H1 (cell line): ENCODE results near the gene TSPAN17. TPM values are rescaled to one million over a fixed set of nuclear protein-coding genes. Genes with fewer than 3 reads are reported as not detected.

Source experiments
- CTCF ChIA-PET: fragments of 300-600 bp; sonication (Branson Sonifier 250); formaldehyde crosslinking; loops from one replicate; lab custom pipeline; 2021; ENCODE audit not compliant: partially characterized antibody; lab: Charles Lee
- POLR2A ChIA-PET: fragments of 300-600 bp; sonication (Branson Sonifier 250); formaldehyde crosslinking; loops from one replicate; lab custom pipeline; 2021; ENCODE audit warnings: inconsistent platforms; ENCODE audit not compliant: partially characterized antibody; lab: Charles Lee
- DNase-seq, 2 experiments: peaks; one replicate each; pipeline versions ENCODE4 v3.0.0 to v3.0.0-alpha.2; 2010 to 2022; ENCODE audit warnings: low spot score in 2 of 2, low read depth in 1 of 2, mixed read lengths in 1 of 2
- FAIRE-seq: peaks from 2 replicates; lab custom pipeline; 2011; peaks lifted over from hg19 to GRCh38; lab: Jason Lieb, UNC
- H2AFZ ChIP-seq: 2 replicates; pipeline ENCODE4 v1.8.1; 2012; ENCODE audit warnings: low read length, inconsistent platforms
- H2AK5ac ChIP-seq: 2 replicates; pipeline ENCODE4 v1.6.1; 2013; ENCODE audit warnings: low read depth, low read length
- H2BK120ac ChIP-seq: replicated peaks from 2 replicates; pipeline ENCODE3; 2013; ENCODE audit warnings: low read depth, low read length, inconsistent platforms
- H2BK12ac ChIP-seq: 2 replicates; pipeline ENCODE4 v1.6.1; 2013; ENCODE audit warnings: low read depth, low read length
- H2BK15ac ChIP-seq: 2 replicates; pipeline ENCODE4 v1.6.1; 2013; ENCODE audit warnings: low read length
- H2BK20ac ChIP-seq: 2 replicates; pipeline ENCODE4 v1.6.1; 2013; ENCODE audit warnings: low read length
- H2BK5ac ChIP-seq: 2 replicates; pipeline ENCODE4 v1.6.1; 2013; ENCODE audit warnings: low read depth, low read length
- H3K14ac ChIP-seq: 2 replicates; pipeline ENCODE4 v1.6.1; 2013; ENCODE audit warnings: inconsistent platforms; ENCODE audit not compliant: insufficient read length
- H3K18ac ChIP-seq: 2 replicates; pipeline ENCODE4 v1.6.1; 2013; ENCODE audit warnings: low read length; ENCODE audit errors: extremely low read depth
- H3K23ac ChIP-seq: 2 replicates; pipeline ENCODE4 v1.6.1; 2013; ENCODE audit warnings: inconsistent platforms; ENCODE audit not compliant: insufficient read length
- H3K23me2 ChIP-seq: 2 replicates; pipeline ENCODE4 v1.6.1; 2013; ENCODE audit warnings: low read depth, low read length
- H3K27ac ChIP-seq: 2 replicates; pipeline ENCODE4 v1.6.1; 2011; ENCODE audit warnings: low read depth, low read length, inconsistent platforms
- H3K27me3 ChIP-seq, 4 experiments: replicated peaks in 1 of 4; 1 replicate in 1 of 4; 2 replicates in 3 of 4; pipeline versions ENCODE4 v1.6.1 to v1.8.1; 2011 to 2013; ENCODE audit warnings: low read length in 3 of 4, mild to moderate bottlenecking in 3 of 4, inconsistent platforms in 2 of 4, mixed read lengths in 2 of 4, moderate library complexity in 1 of 4; ENCODE audit not compliant: control insufficient read depth in 3 of 4, insufficient read depth in 3 of 4; ENCODE audit errors: extremely low read depth in 1 of 4
- H3K36me3 ChIP-seq, 4 experiments: 2 replicates each; pipeline versions ENCODE4 v1.6.1 to v1.8.1; 2011 to 2013; ENCODE audit warnings: mild to moderate bottlenecking in 4 of 4, low read length in 3 of 4, moderate library complexity in 2 of 4, control low read depth in 1 of 4, inconsistent platforms in 1 of 4; ENCODE audit not compliant: insufficient read depth in 4 of 4, control insufficient read depth in 2 of 4
- H3K4ac ChIP-seq: replicated peaks from 2 replicates; pipeline ENCODE3; 2013; ENCODE audit warnings: low read length, low read depth, mixed read lengths, inconsistent platforms; ENCODE audit not compliant: insufficient read length
- H3K4me1 ChIP-seq, 4 experiments: replicated peaks in 1 of 4; 1 replicate in 1 of 4; 2 replicates in 3 of 4; pipeline versions ENCODE4 v1.6.1 to v1.8.1; 2011 to 2013; ENCODE audit warnings: low read length in 3 of 4, inconsistent platforms in 2 of 4, mixed read lengths in 1 of 4; ENCODE audit not compliant: insufficient read depth in 4 of 4, control insufficient read depth in 3 of 4
- H3K4me2 ChIP-seq, 2 experiments: 2 replicates each; pipeline versions ENCODE4 v1.6.1 to v1.8.1; 2011 to 2013; ENCODE audit warnings: low read depth in 2 of 2, low read length in 2 of 2, control low read depth in 1 of 2, inconsistent platforms in 1 of 2, mild to moderate bottlenecking in 1 of 2; ENCODE audit not compliant: insufficient read depth in 1 of 2
- H3K4me3 ChIP-seq, 4 experiments: fragments of 200-600, 300-600 bp in 1 of 4; sonication (generic), shearing (Covaris generic), sonication (Bioruptor Twin) in 1 of 4; 2 replicates each; pipeline versions ENCODE4 v1.5.1 to v1.8.1; 2011 to 2016; ENCODE audit warnings: low read length in 4 of 4, low read depth in 3 of 4, control low read depth in 2 of 4, inconsistent platforms in 2 of 4, mild to moderate bottlenecking in 2 of 4, mixed read lengths in 1 of 4, moderate library complexity in 1 of 4; ENCODE audit not compliant: insufficient read depth in 2 of 4; ENCODE audit errors: extremely low read depth in 1 of 4
- H3K56ac ChIP-seq: replicated peaks from 2 replicates; pipeline ENCODE3; 2013; ENCODE audit warnings: low read depth, mild to moderate bottlenecking, mixed read lengths, low read length, inconsistent platforms; ENCODE audit not compliant: insufficient read length
- H3K79me1 ChIP-seq: 2 replicates; pipeline ENCODE4 v1.6.1; 2013; ENCODE audit warnings: low read depth, low read length, control low read depth
- H3K79me2 ChIP-seq, 2 experiments: 2 replicates each; pipeline versions ENCODE4 v1.6.1 to v1.8.1; 2012 to 2013; ENCODE audit warnings: low read length in 2 of 2, mild to moderate bottlenecking in 2 of 2, inconsistent platforms in 1 of 2; ENCODE audit not compliant: insufficient read depth in 2 of 2, control insufficient read depth in 1 of 2
- H3K9ac ChIP-seq, 4 experiments: replicated peaks in 1 of 4; 1 replicate in 1 of 4; 2 replicates in 3 of 4; pipeline versions ENCODE4 v1.6.1 to v1.8.1; 2011 to 2013; ENCODE audit warnings: low read depth in 3 of 4, low read length in 3 of 4, control low read depth in 2 of 4, mild to moderate bottlenecking in 2 of 4, moderate library complexity in 2 of 4, inconsistent platforms in 1 of 4; ENCODE audit errors: extremely low read depth in 1 of 4
- H3K9me3 ChIP-seq, 2 experiments: 2 replicates each; pipeline versions ENCODE4 v1.6.1 to v1.8.1; 2012 to 2013; ENCODE audit warnings: mild to moderate bottlenecking in 2 of 2, moderate library complexity in 2 of 2, control low read depth in 1 of 2, inconsistent platforms in 1 of 2, low read depth in 1 of 2, low read length in 1 of 2, mixed read lengths in 1 of 2; ENCODE audit not compliant: insufficient read depth in 2 of 2
- H4K20me1 ChIP-seq, 2 experiments: replicated peaks in 1 of 2; 2 replicates each; pipeline versions ENCODE3 to v1.8.1; 2011 to 2013; ENCODE audit warnings: inconsistent platforms in 2 of 2, low read length in 2 of 2, mild to moderate bottlenecking in 1 of 2; ENCODE audit not compliant: insufficient read depth in 2 of 2, control insufficient read depth in 1 of 2
- H4K5ac ChIP-seq: 2 replicates; pipeline ENCODE4 v1.6.1; 2013; ENCODE audit warnings: low read length, low read depth, mixed read lengths, inconsistent platforms; ENCODE audit not compliant: insufficient read length
- H4K8ac ChIP-seq: 2 replicates; pipeline ENCODE4 v1.8.0; 2013; ENCODE audit warnings: mild to moderate bottlenecking, moderate library complexity, low read length, inconsistent platforms; ENCODE audit not compliant: insufficient read depth; ENCODE audit errors: extremely low read depth
- H4K91ac ChIP-seq: replicated peaks from 2 replicates; pipeline ENCODE3; 2013; ENCODE audit warnings: low read length, mixed read lengths, inconsistent platforms; ENCODE audit not compliant: insufficient read length
- CHD2 ChIP-seq: IDR thresholded peaks from 2 replicates; pipeline ENCODE4 v1.6.1; 2012; ENCODE audit warnings: low read length, improper control_type of control experiment
- POU5F1 ChIP-seq: IDR thresholded peaks from 2 replicates; pipeline ENCODE4 v1.6.1; 2011; ENCODE audit warnings: low read depth, mild to moderate bottlenecking, low read length, moderate library complexity
- RBBP5 ChIP-seq: IDR thresholded peaks from 2 replicates; pipeline ENCODE4 v1.7.1; 2012; ENCODE audit warnings: low read depth, mild to moderate bottlenecking, inconsistent platforms, low read length, moderate library complexity, borderline replicate concordance
- SIN3A ChIP-seq, 2 experiments: IDR thresholded peaks in 1 of 2; conservative IDR thresholded peaks in 1 of 2; 2 replicates each; pipeline ENCODE4 v1.6.1; 2011 to 2012; ENCODE audit warnings: low read length in 2 of 2, improper control_type of control experiment in 1 of 2, low read depth in 1 of 2, mild to moderate bottlenecking in 1 of 2
- whole genome bisulfite sequencing, 2 experiments: shearing (Covaris generic) in 1 of 2; methylation state at CpG; one replicate each; pipeline versions ENCODE4 v1.1.6 to v1.1.7; 2013 to 2015; ENCODE audit warnings: low lambda C conversion rate in 2 of 2, mixed read lengths in 2 of 2, inconsistent platforms in 1 of 2, low coverage in 1 of 2, missing lambda C conversion rate in 1 of 2; ENCODE audit not compliant: insufficient replicate concordance in 2 of 2, insufficient coverage in 1 of 2, insufficient read length in 1 of 2; ENCODE audit errors: extremely low coverage in 1 of 2, missing lambda C conversion rate in 1 of 2; 5-methylcytosine and 5-hydroxymethylcytosine counted together
- polyA plus RNA-seq, 7 experiments: library from polyadenylated mRNA; depleted of rRNA in 3 of 7; stranded (reverse) in 5 of 7; unstranded in 2 of 7; fragments of >200 nt in 5 of 7; fragments of 200-250 nt in 2 of 7; gene quantifications; 1 replicate in 5 of 7; 2 replicates in 1 of 7; 4 replicates in 1 of 7; pipeline versions ENCODE4 v1.2.1 to v1.2.3, GENCODE V29; 2011 to 2013; ENCODE audit warnings: missing spikeins in 2 of 7, mixed read lengths in 2 of 7
- total RNA-seq: library from RNA; stranded (reverse); fragmentation: NEBNext Ultra II Directional; extraction: Animal tissue kit (Norgen Biotek cat#: 25700); gene quantifications from 2 replicates; pipeline ENCODE4 v1.2.1, GENCODE V29; 2021
- TF ChIP-seq, protein P1 (sequence below), 3 experiments: IDR thresholded peaks; 1 replicate in 2 of 3; 2 replicates in 1 of 3; pipeline versions ENCODE4 v1.5.1 to v1.6.1; 2011; ENCODE audit warnings: low read length in 3 of 3, mild to moderate bottlenecking in 3 of 3, inconsistent platforms in 2 of 3, low read depth in 1 of 3, moderate library complexity in 1 of 3; ENCODE audit not compliant: insufficient read depth in 1 of 3; ENCODE audit errors: control extremely low read depth in 1 of 3
- TF ChIP-seq, protein P2 (sequence below): IDR thresholded peaks from 2 replicates; pipeline ENCODE4 v1.6.1; 2012; ENCODE audit warnings: inconsistent platforms

The TSPAN17 gene
- total and polyA plus RNA-seq, 2 of the 8 experiments (the other 6 are each of a cell fraction or from before 2014, with no cell fraction given): 41.5 to 53.7 TPM

DNA sequence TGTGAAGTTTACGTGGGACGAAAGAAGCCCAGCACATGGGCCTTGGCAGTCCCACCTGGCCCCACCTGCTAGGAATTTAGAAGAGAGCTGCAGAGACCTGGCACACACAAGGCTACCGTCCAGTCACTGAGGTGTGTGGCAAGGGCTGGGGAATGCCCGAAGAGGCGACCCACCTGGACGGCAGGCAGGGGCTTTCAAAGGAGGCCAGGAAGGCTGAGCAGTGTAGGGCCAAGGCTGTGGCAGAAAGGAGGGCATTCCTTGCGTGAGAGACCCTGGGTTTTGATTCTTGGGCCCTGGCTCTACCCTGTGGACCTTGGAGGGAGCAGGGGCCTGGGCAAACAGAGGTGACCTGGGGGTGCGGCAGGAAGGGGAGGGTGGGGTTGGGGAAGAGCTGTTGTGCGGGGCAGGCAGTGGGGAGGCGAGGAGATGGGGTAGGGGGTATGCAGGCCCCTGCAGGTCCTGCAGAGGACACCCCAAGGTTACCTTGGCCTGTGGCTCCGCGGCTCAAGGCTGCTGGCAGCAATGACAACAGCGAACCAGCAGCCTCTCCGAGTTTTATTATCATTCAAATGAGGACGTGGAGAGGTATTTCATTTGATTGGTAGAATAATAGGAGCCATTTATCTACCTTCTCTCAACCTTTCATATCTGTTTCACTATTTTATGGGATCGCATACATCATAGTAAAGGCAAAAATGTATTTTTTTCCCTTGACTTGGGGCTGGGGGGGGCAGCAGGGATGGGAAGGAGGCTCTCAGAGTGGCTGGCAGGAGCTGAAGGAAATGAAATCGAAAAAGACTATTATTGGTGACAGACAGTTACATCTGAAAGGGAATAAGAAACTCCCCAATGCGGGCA is 24.8 kb downstream of the TSPAN17 start:
- CTCF ChIA-PET: interaction anchor here (0.8 to 35.1 kb wide), 6 partner anchors 5 to 430 kb away, joined by 3 to 859 read pairs (median 4); no protein-coding TSS in a partner anchor
- no peak for FAIRE-seq
- peak; percentile 51; the same call in 1 of the 2 replicates for TF ChIP-seq RBBP5
- TF ChIP-seq, protein P1, sequence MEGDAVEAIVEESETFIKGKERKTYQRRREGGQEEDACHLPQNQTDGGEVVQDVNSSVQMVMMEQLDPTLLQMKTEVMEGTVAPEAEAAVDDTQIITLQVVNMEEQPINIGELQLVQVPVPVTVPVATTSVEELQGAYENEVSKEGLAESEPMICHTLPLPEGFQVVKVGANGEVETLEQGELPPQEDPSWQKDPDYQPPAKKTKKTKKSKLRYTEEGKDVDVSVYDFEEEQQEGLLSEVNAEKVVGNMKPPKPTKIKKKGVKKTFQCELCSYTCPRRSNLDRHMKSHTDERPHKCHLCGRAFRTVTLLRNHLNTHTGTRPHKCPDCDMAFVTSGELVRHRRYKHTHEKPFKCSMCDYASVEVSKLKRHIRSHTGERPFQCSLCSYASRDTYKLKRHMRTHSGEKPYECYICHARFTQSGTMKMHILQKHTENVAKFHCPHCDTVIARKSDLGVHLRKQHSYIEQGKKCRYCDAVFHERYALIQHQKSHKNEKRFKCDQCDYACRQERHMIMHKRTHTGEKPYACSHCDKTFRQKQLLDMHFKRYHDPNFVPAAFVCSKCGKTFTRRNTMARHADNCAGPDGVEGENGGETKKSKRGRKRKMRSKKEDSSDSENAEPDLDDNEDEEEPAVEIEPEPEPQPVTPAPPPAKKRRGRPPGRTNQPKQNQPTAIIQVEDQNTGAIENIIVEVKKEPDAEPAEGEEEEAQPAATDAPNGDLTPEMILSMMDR (IDR thresholded peaks at IDR 0.05; ENCODE audit: control extremely low read depth in 1 of 3, insufficient read depth in 1 of 3, low read depth in 1 of 3, low read length in 3 of 3): 0 out of 4 replicates have a peak, but pooled peaks of 1 of the 3 experiments have one; percentile 4
- TF ChIP-seq SIN3A (conservative IDR thresholded peaks at IDR 0.05 in 1 of 2, IDR thresholded peaks at IDR 0.05 in 1 of 2; ENCODE audit: low read depth in 1 of 2, low read length in 2 of 2): 0 out of 4 replicates have a peak, but pooled peaks of 1 of the 2 experiments have one; percentile 15
- TF ChIP-seq, protein P2, sequence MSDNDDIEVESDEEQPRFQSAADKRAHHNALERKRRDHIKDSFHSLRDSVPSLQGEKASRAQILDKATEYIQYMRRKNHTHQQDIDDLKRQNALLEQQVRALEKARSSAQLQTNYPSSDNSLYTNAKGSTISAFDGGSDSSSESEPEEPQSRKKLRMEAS: 0 out of 2 replicates have a peak, but pooled peaks have one; percentile 7
- no peak for TF ChIP-seq CHD2
- TF ChIP-seq POU5F1: 0 out of 2 replicates have a peak, but pooled peaks have one; percentile 19

More for the DNA sequence above, 24.8 kb downstream of the TSPAN17 start:
- H2BK5ac ChIP-seq: peak overlapping the region; percentile 93; the same call in 1 of the 2 replicates
- H3K56ac ChIP-seq: peak overlapping the region; percentile 49
- no peak overlapping the region; a peak in 1 of 7 replicates for H3K9ac ChIP-seq
- H2BK120ac ChIP-seq: peak overlapping the region; percentile 1
- peak overlapping the region; percentile 96 for H3K18ac ChIP-seq
- no peaks in the 10 kb centered on the region for H3K79me1 ChIP-seq
- H3K27ac ChIP-seq: peak overlapping the region; percentile 11; the same call in 1 of the 2 replicates
- H2BK12ac ChIP-seq: peak overlapping the region; percentile 98; the same call in 1 of the 2 replicates
- peak overlapping the region; percentile 90; the same call in 1 of the 2 replicates for H2BK15ac ChIP-seq
- 46% methylated on average over 14 of the region's 18 CpGs; no CpG with 5 or more reads in 1 of the 2 experiments for WGBS, 2 experiments
- H3K79me2 ChIP-seq: no peaks in the 10 kb centered on the region
- no peak overlapping the region for H3K23ac ChIP-seq
- H3K9me3 ChIP-seq: no peaks in the 10 kb centered on the region
- no peaks in the 10 kb centered on the region for H4K20me1 ChIP-seq
- peak overlapping the region; percentile 32 for H4K5ac ChIP-seq
- no peak overlapping the region for H2AK5ac ChIP-seq
- peak overlapping the region; percentile 94 for H3K4ac ChIP-seq
- no peak overlapping the region for H2AFZ ChIP-seq
- H2BK20ac ChIP-seq: peak overlapping the region; percentile 97; the same call in 1 of the 2 replicates
- H3K14ac ChIP-seq: no peak overlapping the region
- H3K27me3 ChIP-seq: no peaks in the 10 kb centered on the region; a peak in 1 of 7 replicates
- H3K4me2 ChIP-seq: peak overlapping the region; percentile 7 to 48; a peak in 2 of 4 replicates
- H3K4me3 ChIP-seq: peak overlapping the region in 1 of 4 experiments; percentile 38; a peak in 1 of 8 replicates
- H3K23me2 ChIP-seq: no peaks in the 10 kb centered on the region
- H3K4me1 ChIP-seq: peaks cover 0 to 18% (median 6%) of the 10 kb centered on the region in 4 experiments; a peak in 6 of 7 replicates
- POLR2A ChIA-PET: interaction anchor here (0.8 to 2.0 kb wide), 4 partner anchors 11 to 169 kb away, joined by 3 to 4 read pairs (median 4); no protein-coding TSS in a partner anchor
- H4K91ac ChIP-seq: peak overlapping the region; percentile 95
- H3K36me3 ChIP-seq: no peaks in the 10 kb centered on the region
- H4K8ac ChIP-seq: peak overlapping the region; percentile 90
- DNase-seq: no peak
